Breast epithelium (tissue), 4 donors: ENCODE results near the gene UBE4A. TPM values are rescaled to one million over a fixed set of nuclear protein-coding genes. Genes with fewer than 3 reads are reported as not detected.
"Not testable (repeated sequence)": the region's sequence is repeated elsewhere in the genome, so short reads cannot be mapped to it uniquely, and the experiment has no call there.

ENCODE experiments used
- DNase-seq, 2 donors: peaks; one replicate each; pipeline ENCODE4 v3.0.0-alpha.2; 2019; ENCODE audit warnings: low spot score in 2 of 2
- H3K27ac ChIP-seq, 2 donors: fragments of 200-600 bp; sonication (generic) in 1 of 2; one replicate each; pipeline ENCODE4 v1.5.1; 2016 to 2019; ENCODE audit warnings: mild to moderate bottlenecking in 1 of 2
- H3K27me3 ChIP-seq, 2 donors: fragments of 200-600 bp; sonication (generic) in 1 of 2; one replicate each; pipeline versions ENCODE4 v1.5.1 to v1.6.0; 2017 to 2019; ENCODE audit warnings: control low read depth in 1 of 2, mild to moderate bottlenecking in 1 of 2
- H3K36me3 ChIP-seq: fragments of 200-600 bp; one replicate; pipeline ENCODE4 v1.5.1; 2019
- H3K4me1 ChIP-seq, 2 donors: fragments of 200-600 bp; sonication (generic); one replicate each; pipeline ENCODE4 v1.5.1; 2016 to 2019; ENCODE audit warnings: control low read depth in 1 of 2
- H3K4me3 ChIP-seq, 3 donors: fragments of 200-600 bp; sonication (generic); 1 replicate in 2 of 3; 2 replicates in 1 of 3; pipeline ENCODE4 v1.5.1; 2016 to 2019; ENCODE audit warnings: mild to moderate bottlenecking in 3 of 3, moderate library complexity in 2 of 3
- H3K9me3 ChIP-seq, 2 donors: fragments of 200-600 bp; sonication (generic) in 1 of 2; one replicate each; pipeline ENCODE4 v1.5.1; 2016 to 2019; ENCODE audit warnings: control low read depth in 1 of 2
- POLR2A ChIP-seq: fragments of 450-650 bp; IDR thresholded peaks from one replicate; pipeline ENCODE4 v1.6.1; 2016; ENCODE audit warnings: antibody characterized with exemption, mild to moderate bottlenecking, moderate library complexity
- POLR2AphosphoS5 ChIP-seq, 3 donors: sonication (generic); formaldehyde crosslinking; IDR thresholded peaks; one replicate each; pipeline ENCODE4 v1.6.1; 2017; ENCODE audit warnings: antibody characterized with exemption in 3 of 3
- intact Hi-C: fragments of 100-400 bp; cut with DNase I; formaldehyde crosslinking; loops from one replicate; pipeline ENCODE4 v1.15.1; 2023; ENCODE audit warnings: low total_unique reads
- total RNA-seq, 3 donors: library from RNA; depleted of rRNA; stranded (reverse); fragments of >200 nt; gene quantifications; one replicate each; pipeline ENCODE4 v1.1.0, GENCODE V29; 2016
- TF ChIP-seq, protein P1 (sequence below), 3 donors: fragments of 450-650 bp; IDR thresholded peaks; one replicate each; pipeline ENCODE4 v1.5.1; 2016 to 2017; ENCODE audit warnings: antibody characterized with exemption in 3 of 3, mild to moderate bottlenecking in 3 of 3, moderate library complexity in 3 of 3

Gene UBE4A
- total RNA-seq, 3 donors from 2014 or later: 39.0 to 51.5 (median 51.5) TPM

DNA sequence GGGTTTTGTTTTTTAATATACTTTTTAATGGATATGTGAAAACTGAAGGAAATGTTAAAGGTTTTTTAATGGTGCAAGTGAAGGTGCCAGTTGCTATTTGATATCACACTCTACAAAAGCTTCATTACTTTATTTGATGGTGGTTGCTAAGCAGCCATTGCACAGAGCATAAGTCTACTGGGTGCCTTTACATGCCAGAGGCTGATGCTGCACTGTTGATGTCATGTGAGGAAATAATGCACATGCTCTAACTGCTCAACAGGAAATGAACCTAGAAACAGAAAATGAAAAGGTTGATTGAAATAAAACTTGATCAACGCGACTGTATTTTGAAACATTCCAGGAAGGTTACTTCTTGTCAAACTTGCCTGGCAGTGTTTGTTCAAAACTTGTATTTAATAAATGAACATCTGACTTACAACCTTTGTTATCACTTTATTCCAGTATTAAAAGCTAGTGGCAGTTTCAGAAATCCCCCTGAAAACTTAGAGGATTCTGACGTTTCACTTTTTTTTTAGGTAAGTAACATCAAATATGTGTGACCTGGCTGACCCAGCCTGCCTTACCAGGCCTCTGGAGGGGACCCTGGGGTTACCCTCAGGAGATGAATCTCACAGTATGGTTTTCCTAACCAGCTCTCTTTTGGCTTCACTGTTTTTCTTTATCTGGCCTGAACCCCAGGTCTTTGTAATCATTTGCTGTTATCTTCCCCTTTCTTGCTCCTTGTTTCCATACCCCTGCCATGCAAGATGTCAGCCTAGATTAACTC is 39.6 kb downstream of the UBE4A start:
- Histone ChIP-seq H3K9me3 (no peaks in the 10 kb centered on the region), H3K27me3 (no peaks in the 10 kb centered on the region), H3K4me1 (peaks cover 7 to 11% of the 10 kb centered on the region in 2 donors), H3K27ac (peak overlapping the region; percentile 0 to 14), H3K36me3 (no peaks in the 10 kb centered on the region), H3K4me3 (no peak overlapping the region)
- DNase-seq: no peak
- no peak for TF ChIP-seq POLR2AphosphoS5 (IDR thresholded peaks at IDR 0.05)
- TF ChIP-seq POLR2A: no peak
- TF ChIP-seq, protein P1, sequence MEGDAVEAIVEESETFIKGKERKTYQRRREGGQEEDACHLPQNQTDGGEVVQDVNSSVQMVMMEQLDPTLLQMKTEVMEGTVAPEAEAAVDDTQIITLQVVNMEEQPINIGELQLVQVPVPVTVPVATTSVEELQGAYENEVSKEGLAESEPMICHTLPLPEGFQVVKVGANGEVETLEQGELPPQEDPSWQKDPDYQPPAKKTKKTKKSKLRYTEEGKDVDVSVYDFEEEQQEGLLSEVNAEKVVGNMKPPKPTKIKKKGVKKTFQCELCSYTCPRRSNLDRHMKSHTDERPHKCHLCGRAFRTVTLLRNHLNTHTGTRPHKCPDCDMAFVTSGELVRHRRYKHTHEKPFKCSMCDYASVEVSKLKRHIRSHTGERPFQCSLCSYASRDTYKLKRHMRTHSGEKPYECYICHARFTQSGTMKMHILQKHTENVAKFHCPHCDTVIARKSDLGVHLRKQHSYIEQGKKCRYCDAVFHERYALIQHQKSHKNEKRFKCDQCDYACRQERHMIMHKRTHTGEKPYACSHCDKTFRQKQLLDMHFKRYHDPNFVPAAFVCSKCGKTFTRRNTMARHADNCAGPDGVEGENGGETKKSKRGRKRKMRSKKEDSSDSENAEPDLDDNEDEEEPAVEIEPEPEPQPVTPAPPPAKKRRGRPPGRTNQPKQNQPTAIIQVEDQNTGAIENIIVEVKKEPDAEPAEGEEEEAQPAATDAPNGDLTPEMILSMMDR (IDR thresholded peaks at IDR 0.05): no peak
- intact Hi-C loops: no loop called here

DNA sequence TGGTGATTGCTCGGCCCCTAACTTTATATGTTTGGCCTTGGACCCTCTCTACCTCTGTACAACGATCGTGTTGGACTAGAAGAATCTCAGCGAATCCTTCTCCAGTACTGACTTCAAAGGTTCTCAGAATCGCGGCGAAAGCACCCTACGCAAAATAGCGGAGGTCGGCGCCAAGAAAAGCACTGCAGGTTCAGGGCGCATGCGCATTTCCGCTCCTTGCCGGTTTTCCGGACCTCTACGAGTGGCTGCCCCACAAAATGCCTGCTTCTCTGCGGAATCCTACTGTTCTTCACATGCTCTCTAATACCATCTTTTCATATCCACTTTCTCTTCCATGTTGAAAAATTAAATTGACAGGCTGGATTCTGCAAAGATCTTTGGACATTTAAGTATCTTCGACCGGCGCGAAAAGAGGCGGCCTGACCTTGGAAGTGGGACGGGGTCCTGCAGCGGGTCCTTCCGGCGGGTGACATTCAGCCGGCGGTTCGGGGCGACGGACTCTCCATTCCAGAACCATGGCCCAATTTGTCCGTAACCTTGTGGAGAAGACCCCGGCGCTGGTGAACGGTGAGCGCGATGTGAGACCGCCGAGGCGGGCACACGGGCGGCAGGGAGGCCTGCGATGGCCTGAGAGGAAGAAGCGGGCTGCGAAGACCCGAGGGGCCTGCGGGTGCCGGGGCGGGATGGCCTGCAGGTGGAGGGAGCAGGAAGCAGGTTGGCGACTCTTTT is 41.9 kb downstream of the UBE4A start, which contains the start of gene ATP5MG:
Gene ATP5MG, plus strand, starts transcription at position 456 of the 729 bp plus-strand sequence. Its CDS starts 60 bp downstream, at position 516.
- peak within 1 kb of the TSS; percentile 81 to 98 (median 86) for H3K4me3 ChIP-seq
- H3K9me3 ChIP-seq: no peaks in the 10 kb centered on the region
- H3K4me1 ChIP-seq: peaks cover 7 to 11% of the 10 kb centered on the region in 2 donors
- intact Hi-C loops: no loop called here
- no peaks in the 10 kb centered on the region for H3K36me3 ChIP-seq
- H3K27ac ChIP-seq: peak within 1 kb of the TSS; percentile 83 to 87
- peak; percentile 10 for TF ChIP-seq POLR2A
- TF ChIP-seq POLR2AphosphoS5 (IDR thresholded peaks at IDR 0.05): peak; percentile 40 to 55 (median 52)
- TF ChIP-seq, protein P1 (IDR thresholded peaks at IDR 0.05): no peak
- DNase-seq: peak; percentile 61 to 83
- H3K27me3 ChIP-seq: no peaks in the 10 kb centered on the region

DNA sequence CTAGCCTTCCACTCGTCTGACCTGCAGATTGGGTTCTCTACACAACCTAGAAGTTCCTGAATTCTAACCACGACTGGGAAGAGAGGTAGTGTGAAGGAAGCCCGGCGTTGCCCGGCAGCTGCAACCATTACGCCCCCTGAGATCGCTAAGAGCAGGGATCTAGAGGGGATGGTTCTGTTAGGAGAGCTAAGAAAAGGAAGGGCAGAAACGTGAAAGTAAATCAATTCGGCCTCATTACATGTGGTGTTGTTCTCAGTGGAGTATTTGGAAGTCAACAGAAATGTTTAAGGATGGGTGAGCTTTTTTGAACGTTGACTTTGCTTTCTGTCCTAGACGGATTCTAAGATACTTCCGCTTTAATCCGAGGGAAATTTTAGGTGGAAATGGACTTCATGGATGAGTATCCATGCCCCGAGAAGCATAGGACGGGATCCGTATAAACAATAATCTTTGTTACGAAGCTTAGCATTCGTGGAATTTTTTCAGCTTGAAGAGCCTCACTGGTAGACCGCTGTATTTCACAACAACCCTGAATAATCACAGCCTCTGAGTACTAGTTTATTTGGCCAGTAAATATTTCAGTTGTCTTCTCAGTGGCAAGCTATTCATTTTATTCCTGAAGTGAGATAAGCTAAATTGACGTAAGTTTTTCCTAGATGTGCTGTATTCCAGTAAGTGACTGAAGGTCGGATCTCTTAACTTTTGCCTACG is 42.6 kb downstream of the UBE4A start:
- Histone ChIP-seq H3K4me1 (peaks cover 7 to 11% of the 10 kb centered on the region in 2 donors), H3K4me3 (peak overlapping the region; percentile 81 to 98 (median 86)), H3K27ac (peak overlapping the region; percentile 83 to 87), H3K36me3 (no peaks in the 10 kb centered on the region), H3K9me3 (no peaks in the 10 kb centered on the region), H3K27me3 (no peaks in the 10 kb centered on the region)
- no peak for DNase-seq
- TF ChIP-seq POLR2AphosphoS5 (IDR thresholded peaks at IDR 0.05) (no peak), POLR2A (no peak)
- TF ChIP-seq, protein P1 (IDR thresholded peaks at IDR 0.05): no peak
- intact Hi-C loops: no loop called here

DNA sequence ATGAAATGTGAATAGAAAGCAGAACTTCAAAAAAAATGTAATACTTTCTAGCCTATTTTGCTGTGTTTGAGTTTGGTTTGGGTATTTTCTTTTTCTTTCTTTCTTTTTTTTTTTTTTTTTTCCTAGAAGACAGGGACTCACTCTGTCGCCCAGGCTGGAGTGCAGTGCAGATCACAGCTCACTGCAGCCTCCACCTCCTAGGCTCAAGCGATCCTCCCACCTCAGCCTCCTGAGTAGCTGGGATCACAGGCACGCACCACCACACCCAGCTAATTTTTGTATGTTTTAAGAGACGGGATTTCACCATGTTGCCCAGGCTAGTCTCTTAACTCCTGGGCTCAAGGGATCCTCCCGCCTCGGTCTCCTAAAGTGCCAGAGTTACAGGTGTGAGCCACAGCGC is 43.2 kb downstream of the UBE4A start:
- H3K9me3 ChIP-seq, H3K27me3 ChIP-seq, DNase-seq, H3K36me3 ChIP-seq, H3K27ac ChIP-seq, intact Hi-C loops: not testable (repeated sequence)
- H3K4me3 ChIP-seq: peak overlapping the region; percentile 81 to 98 (median 86)
- H3K4me1 ChIP-seq: peaks cover 7 to 11% of the 10 kb centered on the region in 2 donors

DNA sequence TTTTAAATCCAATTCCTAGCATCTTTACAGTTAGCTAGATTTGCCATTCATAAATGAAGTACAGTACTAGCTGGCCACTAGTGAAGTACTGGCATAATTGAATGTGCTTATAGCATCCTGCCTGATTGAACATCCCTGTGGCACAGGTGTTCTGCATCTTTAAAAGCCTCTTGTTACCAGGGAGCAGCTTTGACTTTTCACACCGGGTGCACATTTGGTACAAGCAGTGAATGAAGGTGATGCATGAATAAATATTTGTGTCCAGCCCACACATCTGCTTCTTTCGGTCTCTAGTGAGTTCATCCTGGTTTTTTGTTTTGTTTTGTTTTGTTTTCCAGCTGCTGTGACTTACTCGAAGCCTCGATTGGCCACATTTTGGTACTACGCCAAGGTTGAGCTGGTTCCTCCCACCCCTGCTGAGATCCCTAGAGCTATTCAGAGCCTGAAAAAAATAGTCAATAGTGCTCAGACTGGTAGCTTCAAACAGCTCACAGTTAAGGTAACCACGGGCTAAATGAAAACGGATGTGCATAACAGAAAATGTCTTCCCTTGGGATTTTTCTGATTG is 47.3 kb downstream of the UBE4A start:
- Histone ChIP-seq H3K36me3 (no peaks in the 10 kb centered on the region), H3K9me3 (no peaks in the 10 kb centered on the region)
- intact Hi-C loops: no loop called here

More for the DNA sequence above, 47.3 kb downstream of the UBE4A start:
- Histone ChIP-seq H3K27ac (no peak overlapping the region), H3K4me1 (peaks cover 7 to 11% of the 10 kb centered on the region in 2 donors), H3K4me3 (no peak overlapping the region), H3K27me3 (no peaks in the 10 kb centered on the region)
- TF ChIP-seq, protein P1 (IDR thresholded peaks at IDR 0.05): no peak
- no peak for TF ChIP-seq POLR2AphosphoS5 (IDR thresholded peaks at IDR 0.05)
- DNase-seq: no peak
